Stimulated activated CD4-positive, alpha-beta T cell treated with anti-CD3 and anti-CD28 coated beads, Interleukin-1b, Interleukin-23, amount 100 ng/mL, for 48 hours (primary cell): ENCODE results near the gene GALNT1.
"Not testable (repeated sequence)": the region's sequence is repeated elsewhere in the genome, so short reads cannot be mapped to it uniquely, and the experiment has no call there.

ENCODE experiments used
- DNase-seq: peaks from one replicate; pipeline ENCODE4 v3.0.0-alpha.2; 2020

Gene GALNT1

GRCh38 chr18:35581546-35581897, at the start of gene GALNT1:
Gene GALNT1 (plus strand): TSS chr18:35581740. CDS start chr18:35654663, 72,923 bp downstream.
- DNase-seq = no peak

- no peak for DNase-seq
Measured at GRCh38 chr18:35533916-35534405, 47.6 kb upstream of the GALNT1 start.

- DNase-seq = no peak
Measured at GRCh38 chr18:35535297-35535696, 46.2 kb upstream of the GALNT1 start.

GRCh38 chr18:35542356-35542755, 39.2 kb upstream of the GALNT1 start:
- DNase-seq = no peak

GRCh38 chr18:35547008-35547605, 34.4 kb upstream of the GALNT1 start:
- no peak for DNase-seq

GRCh38 chr18:35549564-35549963, 32.0 kb upstream of the GALNT1 start:
- DNase-seq = no peak

- DNase-seq = no peak
Measured at GRCh38 chr18:35553300-35553699, 28.2 kb upstream of the GALNT1 start.

GRCh38 chr18:35555538-35555937, 26.0 kb upstream of the GALNT1 start:
- not testable (repeated sequence) for DNase-seq

GRCh38 chr18:35559867-35560266, 21.7 kb upstream of the GALNT1 start:
- no peak for DNase-seq

GRCh38 chr18:35564795-35565453, 16.6 kb upstream of the GALNT1 start:
- no peak for DNase-seq

- no peak for DNase-seq
Measured at GRCh38 chr18:35566019-35566418, 15.5 kb upstream of the GALNT1 start.

GRCh38 chr18:35570182-35570581, 11.4 kb upstream of the GALNT1 start:
- DNase-seq = no peak

GRCh38 chr18:35571138-35571537, 10.4 kb upstream of the GALNT1 start:
- no peak for DNase-seq

GRCh38 chr18:35572644-35573043, 8.9 kb upstream of the GALNT1 start:
- DNase-seq = no peak

- DNase-seq = no peak
Measured at GRCh38 chr18:35573531-35573930, 8.0 kb upstream of the GALNT1 start.

- not testable (repeated sequence) for DNase-seq
Measured at GRCh38 chr18:35576240-35576845, 5.2 kb upstream of the GALNT1 start.

GRCh38 chr18:35577045-35577848, 4.3 kb upstream of the GALNT1 start:
- DNase-seq = peak; percentile 48

- no peak for DNase-seq
Measured at GRCh38 chr18:35578481-35578880, 3.1 kb upstream of the GALNT1 start.

GRCh38 chr18:35578936-35579335, 2.6 kb upstream of the GALNT1 start:
- no peak for DNase-seq

GRCh38 chr18:35580701-35581539, 620 bp upstream of the GALNT1 start:
- peak; percentile 43 for DNase-seq

- no peak for DNase-seq
Measured at GRCh38 chr18:35581898-35582641, 530 bp downstream of the GALNT1 start.
